Measurements from ENCODE around the gene PRMT9. TPM values are rescaled to one million over a fixed set of nuclear protein-coding genes. Genes with fewer than 3 reads are reported as not detected.

The PRMT9 gene
- total and polyA plus RNA-seq, 10 of the 15 experiments (the other 5 are each of a cell fraction or from before 2014, with no cell fraction given) = 4.1 to 11.8 (median 7.6) TPM

DNA sequence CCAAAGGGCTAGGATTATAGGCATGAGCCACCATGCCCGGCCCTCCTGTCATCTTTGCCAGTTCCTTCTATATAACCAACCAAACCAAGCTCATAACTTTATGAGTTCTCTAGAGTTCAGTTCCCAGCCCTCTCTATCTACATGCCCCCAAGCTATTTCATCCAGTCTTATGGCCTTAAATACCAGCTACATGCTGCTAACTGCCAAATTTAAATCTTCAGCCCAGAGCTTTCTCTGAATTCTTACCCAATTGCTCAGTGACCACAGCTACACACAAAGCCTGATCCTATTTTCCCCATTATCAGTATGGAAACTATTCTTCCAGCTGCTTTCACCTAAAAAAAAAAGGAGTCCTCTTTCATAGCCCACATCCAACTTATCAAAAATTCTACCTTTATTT, 43.6 kb downstream of the PRMT9 start:
- RAD21 ChIA-PET (ENCODE audit: unreplicated experiment) = interaction anchor here (1.6 kb wide), 1 partner anchor 226 kb away, joined by 4 read pairs; no protein-coding TSS in a partner anchor
- Histone ChIP-seq H3K4me3 (no peak overlapping the region), H3K9ac (ENCODE audit: control insufficient read depth, insufficient read depth, low read length) (no peak overlapping the region), H3K4me1 (ENCODE audit: control insufficient read depth, insufficient read depth, low read length) (peaks cover 5% of the 10 kb centered on the region; the same call in 1 of the 2 replicates), H3K9me3 (replicated peaks; ENCODE audit: control insufficient read depth, insufficient read depth, low read length) (no peaks in the 10 kb centered on the region), H4K20me1 (ENCODE audit: control insufficient read depth, insufficient read depth) (no peaks in the 10 kb centered on the region), H3K79me2 (ENCODE audit: control insufficient read depth, insufficient read depth, low read length) (no peaks in the 10 kb centered on the region), H3K4me2 (ENCODE audit: control insufficient read depth, insufficient read depth) (no peak overlapping the region), H3K36me3 (ENCODE audit: control insufficient read depth in 2 of 2, insufficient read depth in 2 of 2, low read length in 1 of 2) (peaks cover 1 to 3% of the 10 kb centered on the region in 2 experiments; a peak in 2 of 4 replicates), H2AFZ (ENCODE audit: control insufficient read depth, low read depth, low read length) (no peak overlapping the region), H3K27me3 (replicated peaks in 1 of 2; ENCODE audit: control insufficient read depth in 2 of 2, insufficient read depth in 2 of 2, low read length in 1 of 2) (no peaks in the 10 kb centered on the region), H3K27ac (ENCODE audit: control insufficient read depth, insufficient read depth) (no peak overlapping the region)
- ATAC-seq (no peak), DNase-seq (ENCODE audit: low read depth, low spot score) (no peak), FAIRE-seq (no peak)
- POLR2A ChIA-PET = interaction anchor here (1.0 to 1.7 kb wide), 2 partner anchors 23 to 43 kb away, joined by 4 read pairs; partner anchors contain the start of genes PRMT9 and TMEM184C
- BruUV-seq (replicated peaks) = no TSS peak
- 83% methylated on average over 1 of the region's 1 CpG for WGBS (ENCODE audit: insufficient coverage, insufficient replicate concordance, low lambda C conversion rate, missing lambda C conversion rate)
- intact Hi-C loops (cut with micrococcal nuclease; ENCODE audit: unreplicated experiment) = loop anchor here (5.0 kb wide), 1 partner anchor 37 kb away; no protein-coding TSS in a partner anchor
- SMC1A ChIA-PET (ENCODE audit: uncharacterized antibody, unreplicated experiment) = interaction anchor here (0.7 to 1.1 kb wide), 4 partner anchors 10 to 237 kb away, joined by 3 to 4 read pairs (median 3); no protein-coding TSS in a partner anchor
- CTCF ChIA-PET = interaction anchor here (0.6 to 1.8 kb wide), 5 partner anchors 23 to 543 kb away, joined by 3 to 9 read pairs (median 3); partner anchors contain the start of gene TMEM184C
- in situ Hi-C loops (cut with MboI) = no loop called here
- TF ChIP-seq HDAC2 (IDR thresholded peaks at IDR 0.05) (no peak), SPI1 (IDR thresholded peaks at IDR 0.05; ENCODE audit: borderline replicate concordance, insufficient read depth, low read depth, low read length) (no peak), RBBP5 (conservative IDR thresholded peaks at IDR 0.05) (no peak), NBN (IDR thresholded peaks at IDR 0.05) (no peak), TCF12 (IDR thresholded peaks at IDR 0.05; ENCODE audit: low read depth, low read length) (no peak), CUX1 (IDR thresholded peaks at IDR 0.05; ENCODE audit: insufficient replicate concordance, low read depth, low read length) (no peak), PRDM15 (CRISPR knock-in tag; IDR thresholded peaks at IDR 0.05) (no peak), NR2F1 (conservative IDR thresholded peaks at IDR 0.05) (no peak), NR2C1 (IDR thresholded peaks at IDR 0.05) (no peak), MXI1 (IDR thresholded peaks at IDR 0.05; ENCODE audit: low read depth, low read length) (no peak), GATAD2B (conservative IDR thresholded peaks at IDR 0.05; ENCODE audit: low read depth) (no peak), SMARCA5 (IDR thresholded peaks at IDR 0.05) (no peak), MYB (IDR thresholded peaks at IDR 0.05; ENCODE audit: borderline replicate concordance, low read depth, low read length) (no peak), STAT3 (IDR thresholded peaks at IDR 0.05; ENCODE audit: low read depth, low read length) (no peak), KLF5 (IDR thresholded peaks at IDR 0.05; ENCODE audit: partially characterized antibody) (no peak)
- TF ChIP-seq, protein P1, sequence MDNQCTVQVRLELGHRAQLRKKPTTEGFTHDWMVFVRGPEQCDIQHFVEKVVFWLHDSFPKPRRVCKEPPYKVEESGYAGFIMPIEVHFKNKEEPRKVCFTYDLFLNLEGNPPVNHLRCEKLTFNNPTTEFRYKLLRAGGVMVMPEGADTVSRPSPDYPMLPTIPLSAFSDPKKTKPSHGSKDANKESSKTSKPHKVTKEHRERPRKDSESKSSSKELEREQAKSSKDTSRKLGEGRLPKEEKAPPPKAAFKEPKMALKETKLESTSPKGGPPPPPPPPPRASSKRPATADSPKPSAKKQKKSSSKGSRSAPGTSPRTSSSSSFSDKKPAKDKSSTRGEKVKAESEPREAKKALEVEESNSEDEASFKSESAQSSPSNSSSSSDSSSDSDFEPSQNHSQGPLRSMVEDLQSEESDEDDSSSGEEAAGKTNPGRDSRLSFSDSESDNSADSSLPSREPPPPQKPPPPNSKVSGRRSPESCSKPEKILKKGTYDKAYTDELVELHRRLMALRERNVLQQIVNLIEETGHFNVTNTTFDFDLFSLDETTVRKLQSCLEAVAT (IDR thresholded peaks at IDR 0.05) = no peak

Data from GM12878 (cell line).